NCI-H128 (cell line): ENCODE measurements around the gene OPRL1.

Experiments used
- DNase-seq: peaks from one replicate; lab custom pipeline; 2025; ENCODE audit not compliant: unreplicated experiment; lab: John Stamatoyannopoulos, UW

Gene OPRL1

GRCh38 chr20:64070244-64070993 is 9.5 kb upstream of the OPRL1 start:
- no peak for DNase-seq

GRCh38 chr20:64071341-64072332 is 8.2 kb upstream of the OPRL1 start:
- no peak for DNase-seq

- DNase-seq, result no peak
Measured at GRCh38 chr20:64072498-64073063, 7.3 kb upstream of the OPRL1 start.

- DNase-seq, result no peak
Measured at GRCh38 chr20:64073476-64074183, 6.3 kb upstream of the OPRL1 start.

DNA sequence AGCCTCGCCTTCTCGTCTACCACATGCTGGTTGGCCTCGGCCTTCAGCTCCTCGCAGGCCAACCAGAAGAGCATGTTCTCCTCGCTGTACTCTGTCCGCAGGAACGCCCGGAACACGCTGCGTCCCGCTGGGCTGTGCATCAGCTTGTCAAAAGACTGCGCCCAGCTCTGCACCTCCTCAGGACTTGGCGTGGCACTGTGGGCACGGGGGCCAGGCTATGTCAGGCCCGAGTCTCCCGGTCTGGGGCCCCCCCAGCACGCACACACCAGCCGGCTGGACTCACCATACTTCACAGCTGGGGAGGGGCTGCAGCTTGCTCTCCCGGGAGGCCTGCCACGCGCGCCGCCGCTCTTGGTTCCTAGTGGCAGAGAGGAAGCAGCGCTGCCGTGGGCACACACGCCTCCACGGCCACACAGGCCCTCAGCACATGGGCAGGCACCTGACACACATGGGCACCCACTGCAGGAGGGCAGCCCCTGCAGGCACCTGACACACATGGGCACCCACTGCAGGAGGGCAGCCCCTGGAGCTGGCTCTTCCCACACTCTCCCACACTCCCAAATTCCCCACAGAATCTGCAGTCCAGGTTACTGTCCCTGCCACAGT is 5.6 kb upstream of the OPRL1 start:
- no peak for DNase-seq

GRCh38 chr20:64074963-64075362 is 4.9 kb upstream of the OPRL1 start:
- DNase-seq, result no peak

DNA sequence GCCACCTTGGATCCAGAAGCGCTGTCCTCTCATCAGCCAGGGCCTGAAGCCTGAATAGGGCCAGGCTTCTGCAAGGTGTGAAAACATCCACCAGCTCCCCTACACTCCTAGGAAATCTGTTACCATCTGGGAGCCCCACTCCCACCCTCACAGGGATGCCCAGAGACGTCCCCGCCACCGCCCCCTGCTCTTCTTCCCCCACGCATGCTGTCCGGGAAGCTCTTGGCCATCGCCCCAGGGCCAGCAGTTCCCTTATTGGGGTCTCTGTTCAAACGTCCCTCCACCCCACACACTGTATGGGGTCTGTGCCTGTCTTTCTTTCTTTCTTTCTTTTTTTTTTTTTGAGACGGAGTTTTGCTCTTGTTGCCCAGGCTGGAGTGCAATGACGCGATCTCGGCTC is 4.3 kb upstream of the OPRL1 start:
- DNase-seq, result no peak

- DNase-seq, result no peak
Measured at GRCh38 chr20:64076061-64076997, 3.6 kb upstream of the OPRL1 start.

DNA sequence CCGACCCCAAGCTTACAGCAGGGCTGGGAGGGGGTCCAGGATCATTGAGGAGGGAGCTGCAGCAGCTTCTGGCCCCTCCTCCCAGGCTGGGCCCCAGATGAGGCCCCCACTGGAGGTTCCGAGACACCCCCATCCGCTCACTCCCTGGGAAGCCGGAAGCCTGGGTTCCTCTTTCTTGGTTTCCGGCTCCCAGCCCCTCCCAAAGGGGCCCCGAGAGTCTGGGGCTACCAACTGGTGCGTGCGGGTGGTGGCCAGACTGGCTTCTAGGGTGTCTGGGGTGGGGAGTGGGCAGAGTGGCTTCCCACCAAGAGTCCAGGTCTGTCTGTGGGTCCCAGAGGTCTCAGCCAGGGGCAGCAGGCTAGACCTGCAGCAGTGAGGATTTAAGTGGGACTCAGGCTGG is 2.8 kb upstream of the OPRL1 start:
- DNase-seq, result no peak

DNA sequence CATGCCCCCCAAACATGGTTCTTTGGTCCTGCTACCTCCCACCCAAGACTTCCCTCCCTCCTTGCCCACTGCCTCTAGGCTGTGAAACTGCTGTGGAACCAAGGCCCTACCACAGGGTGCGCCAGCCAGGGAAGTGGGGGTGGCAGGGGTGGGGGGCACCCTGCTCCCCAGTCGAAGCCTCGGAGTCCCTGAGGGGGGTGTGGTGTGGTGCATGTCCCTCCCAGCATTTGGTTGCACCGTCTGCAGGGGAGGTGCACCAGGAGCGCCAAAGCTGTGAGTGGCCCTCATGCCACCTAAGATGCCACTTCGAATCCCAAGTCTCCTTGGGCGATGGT is 2.4 kb upstream of the OPRL1 start:
- DNase-seq, result no peak

GRCh38 chr20:64077876-64078551 is 1.9 kb upstream of the OPRL1 start:
- no peak for DNase-seq

DNA sequence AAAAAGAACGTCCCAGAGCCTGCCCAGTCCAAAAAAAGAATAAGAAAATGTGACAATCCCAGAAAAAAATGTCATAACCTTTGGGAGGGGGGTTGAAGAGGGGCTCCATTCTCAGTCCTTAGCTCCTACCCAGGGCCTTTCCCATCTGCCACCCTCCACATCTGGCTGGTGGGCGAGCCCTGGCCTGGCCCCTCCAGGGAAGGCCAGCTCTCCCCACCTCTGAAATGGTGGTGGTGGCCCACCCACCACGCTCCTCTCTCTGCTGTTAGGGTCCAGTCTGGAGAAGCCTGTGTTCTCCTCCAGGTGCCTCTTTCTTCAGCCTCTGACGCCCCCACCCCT is 979 bp upstream of the OPRL1 start:
- DNase-seq, result no peak

DNA sequence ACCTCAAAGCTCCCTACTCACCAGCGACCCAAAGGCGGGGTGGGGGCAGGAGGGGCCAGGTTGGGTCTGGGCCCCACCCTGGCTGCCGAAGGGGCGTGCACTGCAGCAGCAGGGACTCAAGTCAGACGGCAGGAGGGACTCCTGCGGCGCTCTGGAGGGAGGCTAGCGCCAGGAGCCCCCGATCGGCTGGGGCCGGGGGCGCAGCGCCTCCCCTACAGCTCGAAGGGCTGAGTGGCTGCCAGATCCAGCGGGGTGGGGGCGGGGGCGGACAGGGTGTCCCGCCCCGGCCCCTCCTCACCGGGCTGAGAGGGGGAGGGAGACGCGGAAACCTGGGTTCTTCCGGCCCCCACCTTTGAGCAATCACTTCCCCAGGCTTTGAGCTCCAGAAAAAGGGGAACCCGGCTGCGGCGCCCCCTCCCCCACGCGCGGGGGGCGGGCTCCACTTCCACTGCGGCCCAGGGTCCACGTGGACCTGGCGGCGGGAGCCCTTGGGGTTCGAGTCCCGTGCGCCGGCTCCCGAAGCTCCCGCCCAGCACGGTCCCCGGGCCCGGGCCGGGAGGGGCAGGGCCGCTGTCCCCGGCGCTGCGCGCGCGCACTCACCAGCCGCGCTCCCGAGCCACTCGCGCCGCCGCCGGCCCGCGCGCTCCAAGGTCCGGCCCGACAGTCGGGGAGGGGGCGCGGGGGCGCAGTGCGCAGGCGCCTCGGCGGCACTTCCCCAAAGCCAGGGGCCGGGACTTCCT is 439 bp upstream of the OPRL1 start, which contains the start of gene RGS19:
TSS of gene RGS19 (minus strand) at position 246 of the 740 bp plus-strand sequence. CDS start 2,632 bp downstream, outside the sequence.
- DNase-seq, result no peak

DNA sequence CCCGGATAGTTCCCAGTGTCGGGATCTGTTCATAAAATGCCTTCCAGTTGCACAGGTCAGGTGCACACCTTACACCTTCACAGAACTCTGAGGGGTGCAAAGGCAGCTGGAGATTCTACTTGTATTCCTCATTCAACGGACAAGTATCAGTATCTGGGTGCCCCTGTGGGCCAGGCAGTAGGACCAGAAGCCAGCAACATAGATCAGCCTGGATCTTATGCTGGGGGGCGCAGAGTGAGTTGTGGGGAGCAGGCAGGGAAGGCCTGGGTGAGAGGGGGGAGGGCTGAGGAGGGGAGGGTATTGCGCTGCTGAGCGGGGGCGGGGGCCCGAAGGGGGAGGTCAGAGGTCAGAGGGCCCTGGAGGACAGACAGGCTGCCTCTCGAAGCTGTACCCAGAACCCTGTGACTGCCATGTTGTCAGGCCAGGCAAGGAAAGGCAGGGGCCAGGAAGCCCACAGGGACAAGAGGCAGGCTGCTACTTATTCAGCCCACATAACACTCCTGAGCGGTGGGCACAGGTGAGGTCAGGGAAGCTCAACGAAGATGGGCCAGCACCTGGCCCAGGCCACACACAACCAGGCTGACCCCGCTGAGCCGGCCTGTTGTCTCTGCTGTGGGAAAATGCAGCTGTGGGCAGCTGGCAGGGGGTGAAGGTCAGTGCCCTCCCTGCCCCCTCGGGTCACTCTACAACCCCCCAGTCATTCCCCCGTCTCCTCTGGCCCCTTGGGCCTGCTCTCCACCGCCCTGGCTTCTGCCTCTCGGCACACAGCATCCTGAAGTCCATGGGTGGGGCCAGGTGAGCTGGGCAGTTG is 1.1 kb downstream of the OPRL1 start:
- DNase-seq, result no peak

DNA sequence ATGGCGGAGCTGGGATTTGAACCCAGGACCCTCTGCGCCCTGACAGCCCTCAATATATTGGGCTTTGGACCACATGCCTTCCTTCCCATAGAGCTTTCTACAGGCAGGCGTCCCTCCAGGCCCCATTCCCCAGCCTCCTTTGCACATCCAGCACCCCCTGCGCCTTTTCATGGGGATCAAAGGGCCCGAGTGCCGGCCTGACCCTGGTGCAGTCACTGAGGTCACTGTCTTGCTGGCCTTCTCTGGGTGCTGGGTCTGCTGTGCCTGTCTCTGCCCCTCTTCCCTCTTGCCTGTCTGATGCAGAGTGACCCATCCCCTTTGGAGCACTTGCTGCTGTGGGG is 1.7 kb downstream of the OPRL1 start:
- no peak for DNase-seq

GRCh38 chr20:64082126-64082731 is 2.3 kb downstream of the OPRL1 start:
- no peak for DNase-seq

DNA sequence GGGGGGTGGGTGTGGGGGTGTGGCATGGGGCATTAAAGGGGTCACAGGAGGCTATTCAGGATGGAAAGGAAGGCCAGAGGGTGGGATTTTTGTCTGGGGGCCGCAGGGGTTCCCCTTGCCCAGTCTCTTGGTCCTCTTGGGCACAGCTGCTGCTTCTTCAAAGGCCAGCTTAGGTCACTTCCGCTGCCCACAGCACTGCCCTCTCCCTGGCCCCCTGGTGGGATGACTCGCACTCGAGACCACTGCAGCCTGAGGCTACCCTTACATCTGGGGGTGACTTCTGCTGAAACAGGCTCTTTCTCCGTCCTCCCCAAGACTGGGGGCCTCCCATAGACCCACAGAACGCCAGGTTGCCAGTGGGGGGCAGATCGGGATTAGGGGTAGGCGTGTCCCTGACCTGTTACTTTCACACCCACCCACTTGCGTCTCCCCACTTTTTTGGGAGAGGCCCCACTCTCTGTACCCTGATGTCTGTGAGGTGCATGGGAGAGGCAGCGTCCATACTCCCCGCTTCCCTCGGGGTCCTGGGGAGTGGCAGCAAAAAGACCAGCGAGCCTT is 3.0 kb downstream of the OPRL1 start:
- DNase-seq, result no peak
